ENCODE results near the gene ZNF774. TPM values are rescaled to one million over a fixed set of nuclear protein-coding genes. Genes with fewer than 3 reads are reported as not detected.

ZNF774 gene
- total and polyA plus RNA-seq, 2 of the 13 experiments (the other 11 are each of a cell fraction or from before 2014, with no cell fraction given): 0.59 to 1.4 TPM

GRCh38 chr15:90387534-90388461 is 35.7 kb downstream of the ZNF774 start, which contains the start of gene IQGAP1 (continued):
- TF ChIP-seq ZNF225 (CRISPR knock-in tag; IDR thresholded peaks at IDR 0.05): 0 out of 2 replicates have a peak, but pooled peaks have one; percentile 56
- TF ChIP-seq, protein P1, sequence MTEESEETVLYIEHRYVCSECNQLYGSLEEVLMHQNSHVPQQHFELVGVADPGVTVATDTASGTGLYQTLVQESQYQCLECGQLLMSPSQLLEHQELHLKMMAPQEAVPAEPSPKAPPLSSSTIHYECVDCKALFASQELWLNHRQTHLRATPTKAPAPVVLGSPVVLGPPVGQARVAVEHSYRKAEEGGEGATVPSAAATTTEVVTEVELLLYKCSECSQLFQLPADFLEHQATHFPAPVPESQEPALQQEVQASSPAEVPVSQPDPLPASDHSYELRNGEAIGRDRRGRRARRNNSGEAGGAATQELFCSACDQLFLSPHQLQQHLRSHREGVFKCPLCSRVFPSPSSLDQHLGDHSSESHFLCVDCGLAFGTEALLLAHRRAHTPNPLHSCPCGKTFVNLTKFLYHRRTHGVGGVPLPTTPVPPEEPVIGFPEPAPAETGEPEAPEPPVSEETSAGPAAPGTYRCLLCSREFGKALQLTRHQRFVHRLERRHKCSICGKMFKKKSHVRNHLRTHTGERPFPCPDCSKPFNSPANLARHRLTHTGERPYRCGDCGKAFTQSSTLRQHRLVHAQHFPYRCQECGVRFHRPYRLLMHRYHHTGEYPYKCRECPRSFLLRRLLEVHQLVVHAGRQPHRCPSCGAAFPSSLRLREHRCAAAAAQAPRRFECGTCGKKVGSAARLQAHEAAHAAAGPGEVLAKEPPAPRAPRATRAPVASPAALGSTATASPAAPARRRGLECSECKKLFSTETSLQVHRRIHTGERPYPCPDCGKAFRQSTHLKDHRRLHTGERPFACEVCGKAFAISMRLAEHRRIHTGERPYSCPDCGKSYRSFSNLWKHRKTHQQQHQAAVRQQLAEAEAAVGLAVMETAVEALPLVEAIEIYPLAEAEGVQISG (CRISPR knock-in tag; IDR thresholded peaks at IDR 0.05): 0 out of 2 replicates have a peak, but pooled peaks have one; percentile 30
- 0 out of 2 replicates have a peak, but pooled peaks have one; percentile 12 for TF ChIP-seq PITX1 (CRISPR knock-in tag; IDR thresholded peaks at IDR 0.05)
- TF ChIP-seq SRY (CRISPR knock-in tag; IDR thresholded peaks at IDR 0.05): peak; percentile 55; the same call in 1 of the 2 replicates
- TF ChIP-seq AHR (CRISPR knock-in tag; IDR thresholded peaks at IDR 0.05): no peak
- TF ChIP-seq NFYB (CRISPR knock-in tag; IDR thresholded peaks at IDR 0.05): peak; percentile 36; the same call in 1 of the 2 replicates
- peak; percentile 36; the same call in 1 of the 2 replicates for TF ChIP-seq KMT2B (CRISPR knock-in tag; IDR thresholded peaks at IDR 0.05)
- TF ChIP-seq ZNF543 (CRISPR knock-in tag; IDR thresholded peaks at IDR 0.05): 0 out of 2 replicates have a peak, but pooled peaks have one; percentile 60
- TF ChIP-seq STAT5B (CRISPR knock-in tag; IDR thresholded peaks at IDR 0.05): no peak
- TF ChIP-seq MXD1 (CRISPR knock-in tag; IDR thresholded peaks at IDR 0.05): 0 out of 2 replicates have a peak, but pooled peaks have one; percentile 49
- TF ChIP-seq MAZ (IDR thresholded peaks at IDR 0.05; ENCODE audit: borderline replicate concordance, low read depth, low read length): peak; percentile 54; the same call in 1 of the 2 replicates
- TF ChIP-seq MAZ (CRISPR knock-in tag; IDR thresholded peaks at IDR 0.05; ENCODE audit: low read depth): peak; percentile 40; the same call in 1 of the 2 replicates
- TF ChIP-seq ASH2L (IDR thresholded peaks at IDR 0.05; ENCODE audit: insufficient read length, low read depth, low read length): peak; percentile 39
- TF ChIP-seq ZFP90 (CRISPR knock-in tag; IDR thresholded peaks at IDR 0.05; ENCODE audit: borderline replicate concordance): 0 out of 2 replicates have a peak, but pooled peaks have one; percentile 31
- TF ChIP-seq HOXA9 (CRISPR knock-in tag; IDR thresholded peaks at IDR 0.05; ENCODE audit: borderline replicate concordance): 0 out of 2 replicates have a peak, but pooled peaks have one; percentile 6
- TF ChIP-seq, protein P2, sequence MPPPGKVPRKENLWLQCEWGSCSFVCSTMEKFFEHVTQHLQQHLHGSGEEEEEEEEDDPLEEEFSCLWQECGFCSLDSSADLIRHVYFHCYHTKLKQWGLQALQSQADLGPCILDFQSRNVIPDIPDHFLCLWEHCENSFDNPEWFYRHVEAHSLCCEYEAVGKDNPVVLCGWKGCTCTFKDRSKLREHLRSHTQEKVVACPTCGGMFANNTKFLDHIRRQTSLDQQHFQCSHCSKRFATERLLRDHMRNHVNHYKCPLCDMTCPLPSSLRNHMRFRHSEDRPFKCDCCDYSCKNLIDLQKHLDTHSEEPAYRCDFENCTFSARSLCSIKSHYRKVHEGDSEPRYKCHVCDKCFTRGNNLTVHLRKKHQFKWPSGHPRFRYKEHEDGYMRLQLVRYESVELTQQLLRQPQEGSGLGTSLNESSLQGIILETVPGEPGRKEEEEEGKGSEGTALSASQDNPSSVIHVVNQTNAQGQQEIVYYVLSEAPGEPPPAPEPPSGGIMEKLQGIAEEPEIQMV (CRISPR knock-in tag; IDR thresholded peaks at IDR 0.05; ENCODE audit: low read depth): peak; percentile 60; the same call in 1 of the 2 replicates
- 0 out of 2 replicates have a peak, but pooled peaks have one; percentile 38 for TF ChIP-seq ZNF350 (CRISPR knock-in tag; IDR thresholded peaks at IDR 0.05; ENCODE audit: borderline replicate concordance, low read depth)
- peak; percentile 20; the same call in 1 of the 3 replicates for TF ChIP-seq MXI1 (IDR thresholded peaks at IDR 0.05; ENCODE audit: borderline replicate concordance, low read depth, low read length)
- TF ChIP-seq HNRNPH1 (optimal IDR thresholded peaks at IDR 0.05; ENCODE audit: low read depth, low read length): no peak
- TF ChIP-seq ZNF883 (CRISPR knock-in tag; IDR thresholded peaks at IDR 0.05; ENCODE audit: not compliant biosample characterization): peak; percentile 44
- TF ChIP-seq, protein P3, sequence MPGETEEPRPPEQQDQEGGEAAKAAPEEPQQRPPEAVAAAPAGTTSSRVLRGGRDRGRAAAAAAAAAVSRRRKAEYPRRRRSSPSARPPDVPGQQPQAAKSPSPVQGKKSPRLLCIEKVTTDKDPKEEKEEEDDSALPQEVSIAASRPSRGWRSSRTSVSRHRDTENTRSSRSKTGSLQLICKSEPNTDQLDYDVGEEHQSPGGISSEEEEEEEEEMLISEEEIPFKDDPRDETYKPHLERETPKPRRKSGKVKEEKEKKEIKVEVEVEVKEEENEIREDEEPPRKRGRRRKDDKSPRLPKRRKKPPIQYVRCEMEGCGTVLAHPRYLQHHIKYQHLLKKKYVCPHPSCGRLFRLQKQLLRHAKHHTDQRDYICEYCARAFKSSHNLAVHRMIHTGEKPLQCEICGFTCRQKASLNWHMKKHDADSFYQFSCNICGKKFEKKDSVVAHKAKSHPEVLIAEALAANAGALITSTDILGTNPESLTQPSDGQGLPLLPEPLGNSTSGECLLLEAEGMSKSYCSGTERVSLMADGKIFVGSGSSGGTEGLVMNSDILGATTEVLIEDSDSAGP (CRISPR knock-in tag; IDR thresholded peaks at IDR 0.05; ENCODE audit: borderline replicate concordance): no peak
- no peak for TF ChIP-seq SIN3B (IDR thresholded peaks at IDR 0.05; ENCODE audit: low read length)
